Nephron progenitor cell (in vitro differentiated cells): Measurements from ENCODE around the gene TMEM178B.
"Not testable (repeated sequence)": the region's sequence is repeated elsewhere in the genome, so short reads cannot be mapped to it uniquely, and the experiment has no call there.

Experiments
- DNase-seq: peaks from one replicate; pipeline ENCODE4 v3.0.0; 2021
- H3K27ac Mint-ChIP-seq: 2 replicates; pipeline ENCODE4 v1.8.0; 2021; ENCODE audit warnings: mild to moderate bottlenecking, moderate library complexity, mixed read lengths
- H3K27me3 Mint-ChIP-seq: 2 replicates; pipeline ENCODE4 v1.8.0; 2021; ENCODE audit warnings: mild to moderate bottlenecking, low read depth, mixed read lengths; ENCODE audit not compliant: poor library complexity
- H3K36me3 Mint-ChIP-seq: 2 replicates; pipeline ENCODE4 v1.8.0; 2021; ENCODE audit warnings: low read depth, mixed read lengths
- H3K4me1 Mint-ChIP-seq: 2 replicates; pipeline ENCODE4 v1.8.0; 2021; ENCODE audit warnings: mixed read lengths
- H3K4me3 Mint-ChIP-seq: 2 replicates; pipeline ENCODE4 v1.8.0; 2021; ENCODE audit warnings: mild to moderate bottlenecking, moderate library complexity, mixed read lengths
- H3K9me3 Mint-ChIP-seq: 2 replicates; pipeline ENCODE4 v1.8.0; 2021; ENCODE audit warnings: mild to moderate bottlenecking, moderate library complexity, mixed read lengths
- CTCF ChIP-seq: fragments of 200-600 bp; sonication (generic); IDR thresholded peaks from 2 replicates; pipeline ENCODE4 v1.5.0; 2021; ENCODE audit warnings: antibody characterized with exemption

Gene TMEM178B

DNA sequence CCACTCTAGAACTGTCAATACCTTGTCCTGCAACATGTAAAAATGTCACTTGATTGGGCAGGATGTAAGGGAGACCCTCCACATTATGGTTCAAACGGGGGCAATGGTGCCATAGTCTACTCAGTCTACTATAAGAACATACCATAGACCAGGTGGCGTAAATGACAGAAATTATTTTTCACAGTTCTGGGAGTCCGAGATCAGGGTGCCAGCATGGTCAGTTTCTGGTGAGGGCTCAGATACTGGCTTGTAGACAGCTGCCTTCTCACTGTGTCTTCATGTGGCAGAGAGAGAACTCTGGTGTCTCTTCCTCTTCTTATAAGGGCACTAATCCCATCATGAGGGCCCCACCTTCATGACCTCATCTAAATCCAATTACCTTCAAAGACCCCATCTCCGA lies 18.7 kb upstream of the TMEM178B start:
- Mint-ChIP-seq H3K4me3 (no peak overlapping the region), H3K27me3 (peaks cover 8% of the 10 kb centered on the region), H3K4me1 (peaks cover 5% of the 10 kb centered on the region), H3K36me3 (no peaks in the 10 kb centered on the region), H3K27ac (no peak overlapping the region), H3K9me3 (peaks cover 2% of the 10 kb centered on the region)
- TF ChIP-seq CTCF: no peak
- no peak for DNase-seq

DNA sequence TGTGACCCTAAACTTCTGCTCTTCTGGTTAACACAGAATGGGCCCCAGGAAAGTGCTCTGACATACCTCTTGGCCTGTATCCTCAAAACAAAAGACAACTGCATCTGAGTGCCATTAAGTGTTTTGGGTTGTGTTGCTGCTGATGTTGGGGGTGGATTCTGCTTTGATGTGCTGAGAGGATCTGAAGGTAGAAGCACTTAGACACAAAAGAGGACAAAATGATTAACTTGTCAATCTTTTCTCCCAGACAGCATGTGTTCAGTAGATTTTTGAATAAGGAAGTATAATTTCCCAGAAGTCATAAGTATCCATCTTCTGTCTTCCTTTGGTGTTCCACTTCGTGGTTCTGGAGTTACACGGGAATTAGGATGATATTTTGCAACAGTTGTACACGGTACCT lies 16.1 kb upstream of the TMEM178B start:
- Mint-ChIP-seq H3K27ac (no peak overlapping the region), H3K4me3 (no peak overlapping the region), H3K4me1 (peaks cover 5% of the 10 kb centered on the region), H3K27me3 (peaks cover 6% of the 10 kb centered on the region), H3K9me3 (peaks cover 11% of the 10 kb centered on the region), H3K36me3 (no peaks in the 10 kb centered on the region)
- DNase-seq: no peak
- no peak for TF ChIP-seq CTCF

DNA sequence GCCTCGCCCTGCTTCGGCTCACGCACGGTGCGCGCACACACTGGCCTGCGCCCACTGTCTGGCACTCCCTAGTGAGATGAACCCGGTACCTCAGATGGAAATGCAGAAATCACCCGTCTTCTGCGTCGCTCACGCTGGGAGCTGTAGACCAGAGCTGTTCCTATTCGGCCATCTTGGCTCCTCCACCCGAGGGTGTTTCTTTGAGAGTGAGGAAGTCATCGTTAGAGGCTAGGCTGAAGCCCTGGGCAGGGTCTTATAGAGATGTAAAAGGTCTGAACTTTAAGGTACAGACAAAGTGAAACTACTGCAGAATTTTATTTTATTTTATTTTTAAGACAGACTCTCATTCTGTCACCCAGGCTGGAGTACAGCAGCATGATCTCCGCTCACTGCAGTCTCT lies 6.0 kb upstream of the TMEM178B start:
- not testable (repeated sequence) for H3K27ac Mint-ChIP-seq, H3K9me3 Mint-ChIP-seq, DNase-seq, H3K36me3 Mint-ChIP-seq
- H3K4me1 Mint-ChIP-seq: peaks cover 22% of the 10 kb centered on the region
- peak overlapping the region; percentile 64 for H3K4me3 Mint-ChIP-seq
- H3K27me3 Mint-ChIP-seq: peaks cover 10% of the 10 kb centered on the region

GRCh38 chr7:141071260-141071854 lies 2.5 kb upstream of the TMEM178B start:
- TF ChIP-seq CTCF: no peak
- peaks cover 10% of the 10 kb centered on the region for H3K27me3 Mint-ChIP-seq
- H3K27ac Mint-ChIP-seq: no peak overlapping the region
- peaks cover 26% of the 10 kb centered on the region for H3K4me1 Mint-ChIP-seq
- DNase-seq: peak; percentile 64
- H3K4me3 Mint-ChIP-seq: peak overlapping the region; percentile 87
- no peaks in the 10 kb centered on the region for H3K36me3 Mint-ChIP-seq
- peaks cover 4% of the 10 kb centered on the region for H3K9me3 Mint-ChIP-seq

DNA sequence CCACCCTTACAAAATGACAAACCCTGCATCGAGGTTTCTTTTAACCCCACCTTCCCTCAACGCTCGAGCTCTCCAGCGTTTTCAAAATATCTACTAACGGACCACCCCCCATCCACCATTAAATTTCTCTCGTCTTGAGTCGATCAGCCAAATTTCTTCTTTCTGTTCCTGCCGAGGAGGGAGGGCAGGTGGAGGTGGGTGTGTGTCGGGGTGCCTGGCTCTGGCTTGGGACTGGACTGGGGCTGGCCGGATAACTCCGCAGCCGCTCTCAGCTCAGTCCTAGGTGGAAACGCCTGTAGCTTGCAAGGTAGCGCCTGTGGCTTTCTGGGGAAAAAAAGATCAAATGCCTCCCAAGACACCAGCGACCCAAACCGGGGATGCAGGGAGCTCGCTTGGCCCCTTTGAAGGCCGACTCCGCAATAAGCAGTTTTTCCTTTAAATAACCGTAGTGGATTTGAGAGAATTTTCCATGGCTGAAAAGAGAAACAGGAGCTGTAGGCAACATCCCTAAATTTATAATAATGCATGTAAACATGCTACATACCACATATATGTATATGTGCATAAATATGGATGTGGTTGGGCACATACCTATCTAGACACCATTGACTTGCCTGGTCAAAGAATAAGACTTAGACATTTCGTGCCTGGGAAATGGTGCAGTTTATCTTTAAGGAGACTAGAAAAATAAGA lies 1.9 kb upstream of the TMEM178B start:
- Mint-ChIP-seq H3K36me3 (no peaks in the 10 kb centered on the region), H3K4me3 (peak overlapping the region; percentile 87), H3K4me1 (peaks cover 26% of the 10 kb centered on the region), H3K27ac (no peak overlapping the region), H3K9me3 (peaks cover 4% of the 10 kb centered on the region), H3K27me3 (peaks cover 10% of the 10 kb centered on the region)
- DNase-seq: no peak
- TF ChIP-seq CTCF: no peak

DNA sequence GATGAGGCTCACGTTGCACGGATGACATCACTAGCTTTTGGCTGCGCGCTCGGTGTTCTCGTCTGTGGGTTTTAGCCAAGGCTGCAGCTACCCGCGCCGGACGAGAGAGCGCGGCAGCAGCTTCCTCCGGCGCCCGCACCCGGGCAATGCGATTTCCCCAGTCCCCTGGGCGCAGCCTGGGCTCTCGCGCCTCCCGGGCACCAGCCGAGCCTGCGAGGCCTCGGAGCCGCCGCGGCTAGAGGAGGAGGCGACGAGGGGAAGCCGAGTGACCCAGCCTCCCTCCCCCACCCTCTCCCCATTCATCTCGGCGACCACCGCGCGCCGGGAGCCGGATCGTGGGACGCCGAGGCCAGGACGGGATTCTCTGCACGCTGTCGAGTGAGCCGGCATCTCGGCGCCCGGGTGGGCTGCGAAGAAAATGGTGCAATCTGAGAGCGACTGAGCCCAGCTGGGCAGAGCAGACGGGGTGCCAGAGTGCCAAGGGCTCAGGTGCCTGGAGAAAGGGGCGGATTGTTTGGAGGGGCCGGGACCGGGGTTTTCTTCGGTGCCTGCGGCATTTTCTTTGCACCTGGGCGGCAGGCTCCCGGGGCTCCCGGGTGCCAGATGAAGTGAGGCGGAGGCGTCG lies 1.2 kb upstream of the TMEM178B start:
- Mint-ChIP-seq H3K4me3 (peak overlapping the region; percentile 87), H3K4me1 (peaks cover 26% of the 10 kb centered on the region), H3K27me3 (peaks cover 10% of the 10 kb centered on the region), H3K27ac (no peak overlapping the region), H3K36me3 (no peaks in the 10 kb centered on the region), H3K9me3 (peaks cover 4% of the 10 kb centered on the region)
- TF ChIP-seq CTCF: no peak
- peak; percentile 49 for DNase-seq
